HEK293 (cell line): ENCODE data around the gene TTLL5.

Experiments
- CTCF ChIA-PET: fragments of 350-600 bp; formaldehyde crosslinking; extraction: SDS; loops from one replicate; lab custom pipeline; 2021; ENCODE audit warnings: antibody characterized with exemption; lab: Yijun Ruan, JAX
- POLR2A ChIA-PET: fragments of 300-600 bp; formaldehyde crosslinking; extraction: SDS; loops from one replicate; lab custom pipeline; 2020; ENCODE audit warnings: antibody characterized with exemption, inconsistent platforms; lab: Yijun Ruan, JAX
- H3K27ac ChIP-seq: fragments of 200-500 bp; sonication (Bioruptor generic); 2 replicates; pipeline ENCODE4 v1.5.1; 2014; ENCODE audit warnings: low read depth, low read length, control low read depth, inconsistent platforms; ENCODE audit errors: extremely low read depth
- H3K36me3 ChIP-seq, 2 experiments: fragments of 200-500 bp in 1 of 2; sonication (Bioruptor generic) in 1 of 2; 1 replicate in 1 of 2; 2 replicates in 1 of 2; pipeline ENCODE4 v1.5.1; 2014 to 2017; ENCODE audit warnings: inconsistent platforms in 2 of 2, low read length in 2 of 2; ENCODE audit not compliant: control insufficient read depth in 2 of 2, insufficient read depth in 1 of 2
- H3K4me1 ChIP-seq: fragments of 200-500 bp; sonication (Bioruptor generic); 2 replicates; pipeline ENCODE4 v1.5.1; 2014; ENCODE audit warnings: mild to moderate bottlenecking, low read length, inconsistent platforms; ENCODE audit not compliant: control insufficient read depth, insufficient read depth
- H3K4me3 ChIP-seq: 2 replicates; pipeline ENCODE4 v1.5.1; 2011; ENCODE audit warnings: low read depth, mild to moderate bottlenecking, control low read depth, low read length, moderate library complexity
- H3K9me3 ChIP-seq: fragments of 200-500 bp; sonication (Bioruptor generic); 2 replicates; pipeline ENCODE4 v1.5.1; 2014; ENCODE audit warnings: low read depth, low read length, inconsistent platforms; ENCODE audit not compliant: control insufficient read depth, insufficient read depth
- GLIS2 ChIP-seq: fragments of 450-650 bp; formaldehyde crosslinking; IDR thresholded peaks from 2 replicates; pipeline ENCODE4 v1.5.1; 2016; ENCODE audit warnings: missing biosample characterization, missing genetic modification characterization
- SP7 ChIP-seq: fragments of 450-650 bp; formaldehyde crosslinking; IDR thresholded peaks from 2 replicates; pipeline ENCODE4 v1.5.1; 2016; ENCODE audit warnings: missing biosample characterization, missing genetic modification characterization
- YY1 ChIP-seq: fragments of 450-650 bp; formaldehyde crosslinking; IDR thresholded peaks from 2 replicates; pipeline ENCODE4 v1.5.1; 2018; ENCODE audit warnings: missing biosample characterization, missing genetic modification characterization
- ZFP37 ChIP-seq: fragments of 450-650 bp; formaldehyde crosslinking; IDR thresholded peaks from 2 replicates; pipeline ENCODE4 v1.5.1; 2016; ENCODE audit warnings: missing biosample characterization, missing genetic modification characterization
- ZIC2 ChIP-seq: fragments of 450-650 bp; formaldehyde crosslinking; IDR thresholded peaks from 2 replicates; pipeline ENCODE4 v1.5.1; 2016; ENCODE audit warnings: missing biosample characterization, missing genetic modification characterization
- ZNF114 ChIP-seq: fragments of 450-650 bp; formaldehyde crosslinking; IDR thresholded peaks from 2 replicates; pipeline ENCODE4 v1.5.0; 2017; ENCODE audit warnings: missing biosample characterization, missing genetic modification characterization
- ZNF48 ChIP-seq: fragments of 450-650 bp; formaldehyde crosslinking; IDR thresholded peaks from 2 replicates; pipeline ENCODE4 v1.5.1; 2016; ENCODE audit warnings: missing biosample characterization, missing genetic modification characterization
- ZNF529 ChIP-seq: fragments of 450-650 bp; formaldehyde crosslinking; IDR thresholded peaks from 2 replicates; pipeline ENCODE4 v1.5.1; 2017; ENCODE audit warnings: missing genetic modification characterization, missing biosample characterization; ENCODE audit not compliant: insufficient replicate concordance
- ZNF776 ChIP-seq: fragments of 450-650 bp; formaldehyde crosslinking; IDR thresholded peaks from 2 replicates; pipeline ENCODE4 v1.5.0; 2017; ENCODE audit warnings: missing biosample characterization, missing genetic modification characterization, borderline replicate concordance
- TF ChIP-seq, protein P1 (sequence below): fragments of 450-650 bp; formaldehyde crosslinking; IDR thresholded peaks from 2 replicates; pipeline ENCODE4 v1.5.1; 2017; ENCODE audit warnings: missing biosample characterization, missing genetic modification characterization
- TF ChIP-seq, protein P2 (sequence below): fragments of 450-650 bp; formaldehyde crosslinking; IDR thresholded peaks from 2 replicates; pipeline ENCODE4 v1.5.1; 2017; ENCODE audit warnings: missing biosample characterization, missing genetic modification characterization
- TF ChIP-seq, protein P3 (sequence below): fragments of 450-650 bp; formaldehyde crosslinking; IDR thresholded peaks from 2 replicates; pipeline ENCODE4 v1.5.1; 2016; ENCODE audit warnings: missing biosample characterization, missing genetic modification characterization
- TF ChIP-seq, protein P4 (sequence below): fragments of 450-650 bp; formaldehyde crosslinking; IDR thresholded peaks from 2 replicates; pipeline ENCODE4 v1.5.1; 2016; ENCODE audit warnings: missing biosample characterization, missing genetic modification characterization
- TF ChIP-seq, protein P5 (sequence below): fragments of 450-650 bp; IDR thresholded peaks from 2 replicates; pipeline ENCODE4 v1.5.1; 2018; ENCODE audit warnings: missing biosample characterization, mild to moderate bottlenecking, missing genetic modification characterization

TTLL5 gene

DNA sequence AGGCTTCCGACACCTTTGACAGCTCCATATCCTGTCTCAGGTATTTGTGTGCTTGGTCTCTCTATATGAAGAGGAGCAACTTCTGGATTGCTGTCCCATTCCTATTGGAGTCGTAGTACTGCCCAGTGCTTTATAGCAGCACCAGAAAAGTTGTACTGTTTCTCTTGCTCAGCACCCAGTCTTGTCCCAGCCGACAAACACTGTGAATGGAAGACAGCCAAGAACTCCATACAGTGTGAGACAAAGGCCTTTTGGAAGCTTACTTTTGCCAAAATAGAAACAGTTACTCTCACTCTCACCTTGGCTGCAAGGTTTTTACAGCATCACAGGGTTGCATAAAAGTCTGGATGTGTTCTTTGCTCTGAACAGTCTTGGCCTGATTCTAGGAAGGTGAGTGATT, 215.5 kb downstream of the TTLL5 start (continued):
- TF ChIP-seq ZNF529, result no peak
- no peak for TF ChIP-seq GLIS2 (tag by site-specific recombination)

DNA sequence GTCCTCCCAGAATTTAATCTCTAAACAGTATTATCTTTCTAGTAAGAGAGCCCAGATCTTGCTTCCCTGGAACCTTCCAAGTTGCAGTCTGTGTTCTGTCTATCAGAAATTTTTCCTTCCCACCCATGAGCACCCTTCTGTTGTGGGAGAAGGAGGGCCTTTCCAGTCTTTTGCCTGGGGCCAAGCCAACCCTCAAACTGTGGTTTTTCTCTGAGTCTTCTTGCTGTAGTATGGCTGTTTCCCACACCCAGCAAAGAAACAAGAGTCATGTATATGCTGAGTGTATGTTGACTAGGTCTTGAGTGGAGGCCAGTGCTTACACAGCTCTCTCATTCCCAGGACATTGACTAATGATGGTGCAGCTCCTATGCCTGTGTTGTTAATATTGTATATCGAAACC, 216.2 kb downstream of the TTLL5 start:
- H3K4me1 ChIP-seq, result no peaks in the 10 kb centered on the region
- H3K9me3 ChIP-seq, result no peaks in the 10 kb centered on the region
- POLR2A ChIA-PET, result interaction anchor here (0.6 kb wide), 1 partner anchor 9 kb away, joined by 4 read pairs; no protein-coding TSS in a partner anchor
- H3K36me3 ChIP-seq, result no peaks in the 10 kb centered on the region
- TF ChIP-seq, protein P1, sequence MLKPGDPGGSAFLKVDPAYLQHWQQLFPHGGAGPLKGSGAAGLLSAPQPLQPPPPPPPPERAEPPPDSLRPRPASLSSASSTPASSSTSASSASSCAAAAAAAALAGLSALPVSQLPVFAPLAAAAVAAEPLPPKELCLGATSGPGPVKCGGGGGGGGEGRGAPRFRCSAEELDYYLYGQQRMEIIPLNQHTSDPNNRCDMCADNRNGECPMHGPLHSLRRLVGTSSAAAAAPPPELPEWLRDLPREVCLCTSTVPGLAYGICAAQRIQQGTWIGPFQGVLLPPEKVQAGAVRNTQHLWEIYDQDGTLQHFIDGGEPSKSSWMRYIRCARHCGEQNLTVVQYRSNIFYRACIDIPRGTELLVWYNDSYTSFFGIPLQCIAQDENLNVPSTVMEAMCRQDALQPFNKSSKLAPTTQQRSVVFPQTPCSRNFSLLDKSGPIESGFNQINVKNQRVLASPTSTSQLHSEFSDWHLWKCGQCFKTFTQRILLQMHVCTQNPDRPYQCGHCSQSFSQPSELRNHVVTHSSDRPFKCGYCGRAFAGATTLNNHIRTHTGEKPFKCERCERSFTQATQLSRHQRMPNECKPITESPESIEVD (tag by site-specific recombination), result no peak
- TF ChIP-seq ZFP37 (tag by site-specific recombination) (no peak), ZIC2 (tag by site-specific recombination) (no peak), ZNF114 (tag by site-specific recombination) (no peak), ZNF776 (tag by site-specific recombination) (no peak), ZNF48 (tag by site-specific recombination) (no peak), YY1 (tag by site-specific recombination) (no peak)
- TF ChIP-seq, protein P2, sequence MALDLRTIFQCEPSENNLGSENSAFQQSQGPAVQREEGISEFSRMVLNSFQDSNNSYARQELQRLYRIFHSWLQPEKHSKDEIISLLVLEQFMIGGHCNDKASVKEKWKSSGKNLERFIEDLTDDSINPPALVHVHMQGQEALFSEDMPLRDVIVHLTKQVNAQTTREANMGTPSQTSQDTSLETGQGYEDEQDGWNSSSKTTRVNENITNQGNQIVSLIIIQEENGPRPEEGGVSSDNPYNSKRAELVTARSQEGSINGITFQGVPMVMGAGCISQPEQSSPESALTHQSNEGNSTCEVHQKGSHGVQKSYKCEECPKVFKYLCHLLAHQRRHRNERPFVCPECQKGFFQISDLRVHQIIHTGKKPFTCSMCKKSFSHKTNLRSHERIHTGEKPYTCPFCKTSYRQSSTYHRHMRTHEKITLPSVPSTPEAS (tag by site-specific recombination), result no peak
- TF ChIP-seq, protein P3, sequence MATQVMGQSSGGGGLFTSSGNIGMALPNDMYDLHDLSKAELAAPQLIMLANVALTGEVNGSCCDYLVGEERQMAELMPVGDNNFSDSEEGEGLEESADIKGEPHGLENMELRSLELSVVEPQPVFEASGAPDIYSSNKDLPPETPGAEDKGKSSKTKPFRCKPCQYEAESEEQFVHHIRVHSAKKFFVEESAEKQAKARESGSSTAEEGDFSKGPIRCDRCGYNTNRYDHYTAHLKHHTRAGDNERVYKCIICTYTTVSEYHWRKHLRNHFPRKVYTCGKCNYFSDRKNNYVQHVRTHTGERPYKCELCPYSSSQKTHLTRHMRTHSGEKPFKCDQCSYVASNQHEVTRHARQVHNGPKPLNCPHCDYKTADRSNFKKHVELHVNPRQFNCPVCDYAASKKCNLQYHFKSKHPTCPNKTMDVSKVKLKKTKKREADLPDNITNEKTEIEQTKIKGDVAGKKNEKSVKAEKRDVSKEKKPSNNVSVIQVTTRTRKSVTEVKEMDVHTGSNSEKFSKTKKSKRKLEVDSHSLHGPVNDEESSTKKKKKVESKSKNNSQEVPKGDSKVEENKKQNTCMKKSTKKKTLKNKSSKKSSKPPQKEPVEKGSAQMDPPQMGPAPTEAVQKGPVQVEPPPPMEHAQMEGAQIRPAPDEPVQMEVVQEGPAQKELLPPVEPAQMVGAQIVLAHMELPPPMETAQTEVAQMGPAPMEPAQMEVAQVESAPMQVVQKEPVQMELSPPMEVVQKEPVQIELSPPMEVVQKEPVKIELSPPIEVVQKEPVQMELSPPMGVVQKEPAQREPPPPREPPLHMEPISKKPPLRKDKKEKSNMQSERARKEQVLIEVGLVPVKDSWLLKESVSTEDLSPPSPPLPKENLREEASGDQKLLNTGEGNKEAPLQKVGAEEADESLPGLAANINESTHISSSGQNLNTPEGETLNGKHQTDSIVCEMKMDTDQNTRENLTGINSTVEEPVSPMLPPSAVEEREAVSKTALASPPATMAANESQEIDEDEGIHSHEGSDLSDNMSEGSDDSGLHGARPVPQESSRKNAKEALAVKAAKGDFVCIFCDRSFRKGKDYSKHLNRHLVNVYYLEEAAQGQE (tag by site-specific recombination), result no peak
- TF ChIP-seq, protein P4, sequence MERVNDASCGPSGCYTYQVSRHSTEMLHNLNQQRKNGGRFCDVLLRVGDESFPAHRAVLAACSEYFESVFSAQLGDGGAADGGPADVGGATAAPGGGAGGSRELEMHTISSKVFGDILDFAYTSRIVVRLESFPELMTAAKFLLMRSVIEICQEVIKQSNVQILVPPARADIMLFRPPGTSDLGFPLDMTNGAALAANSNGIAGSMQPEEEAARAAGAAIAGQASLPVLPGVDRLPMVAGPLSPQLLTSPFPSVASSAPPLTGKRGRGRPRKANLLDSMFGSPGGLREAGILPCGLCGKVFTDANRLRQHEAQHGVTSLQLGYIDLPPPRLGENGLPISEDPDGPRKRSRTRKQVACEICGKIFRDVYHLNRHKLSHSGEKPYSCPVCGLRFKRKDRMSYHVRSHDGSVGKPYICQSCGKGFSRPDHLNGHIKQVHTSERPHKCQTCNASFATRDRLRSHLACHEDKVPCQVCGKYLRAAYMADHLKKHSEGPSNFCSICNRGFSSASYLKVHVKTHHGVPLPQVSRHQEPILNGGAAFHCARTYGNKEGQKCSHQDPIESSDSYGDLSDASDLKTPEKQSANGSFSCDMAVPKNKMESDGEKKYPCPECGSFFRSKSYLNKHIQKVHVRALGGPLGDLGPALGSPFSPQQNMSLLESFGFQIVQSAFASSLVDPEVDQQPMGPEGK, result no peak
- no peak overlapping the region for H3K4me3 ChIP-seq
- CTCF ChIA-PET, result interaction anchor here (0.6 to 1.5 kb wide), 2 partner anchors 29 to 54 kb away, joined by 3 to 6 read pairs; no protein-coding TSS in a partner anchor
- no peak overlapping the region for H3K27ac ChIP-seq

DNA sequence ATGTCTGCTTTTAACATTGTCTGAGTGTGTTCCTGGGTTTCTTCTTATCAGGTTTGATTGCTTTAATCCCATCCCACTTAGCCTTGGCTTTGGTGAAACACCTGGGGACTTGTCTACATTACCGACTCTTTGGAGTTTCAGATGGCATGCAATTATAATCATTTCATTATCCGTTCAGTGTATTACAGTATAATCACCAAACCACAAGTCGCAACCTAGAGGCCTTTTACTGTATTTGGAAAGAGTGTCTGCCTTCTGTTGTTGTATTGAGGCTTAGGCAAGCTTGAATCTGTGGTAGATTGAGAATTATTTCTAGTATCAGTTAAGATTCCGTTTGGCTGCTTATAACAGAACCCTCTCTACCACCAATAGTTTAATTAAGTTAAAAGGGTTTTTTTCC, 216.8 kb downstream of the TTLL5 start:
- H3K4me1 ChIP-seq, result no peaks in the 10 kb centered on the region
- TF ChIP-seq GLIS2 (tag by site-specific recombination), result no peak
- peak; percentile 52; the same call in 1 of the 2 replicates for TF ChIP-seq SP7
- TF ChIP-seq, protein P5, sequence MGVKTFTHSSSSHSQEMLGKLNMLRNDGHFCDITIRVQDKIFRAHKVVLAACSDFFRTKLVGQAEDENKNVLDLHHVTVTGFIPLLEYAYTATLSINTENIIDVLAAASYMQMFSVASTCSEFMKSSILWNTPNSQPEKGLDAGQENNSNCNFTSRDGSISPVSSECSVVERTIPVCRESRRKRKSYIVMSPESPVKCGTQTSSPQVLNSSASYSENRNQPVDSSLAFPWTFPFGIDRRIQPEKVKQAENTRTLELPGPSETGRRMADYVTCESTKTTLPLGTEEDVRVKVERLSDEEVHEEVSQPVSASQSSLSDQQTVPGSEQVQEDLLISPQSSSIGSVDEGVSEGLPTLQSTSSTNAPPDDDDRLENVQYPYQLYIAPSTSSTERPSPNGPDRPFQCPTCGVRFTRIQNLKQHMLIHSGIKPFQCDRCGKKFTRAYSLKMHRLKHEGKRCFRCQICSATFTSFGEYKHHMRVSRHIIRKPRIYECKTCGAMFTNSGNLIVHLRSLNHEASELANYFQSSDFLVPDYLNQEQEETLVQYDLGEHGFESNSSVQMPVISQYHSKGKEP (tag by site-specific recombination), result 0 out of 2 replicates have a peak, but pooled peaks have one; percentile 48
- no peak overlapping the region for H3K4me3 ChIP-seq
- no peaks in the 10 kb centered on the region for H3K9me3 ChIP-seq
- CTCF ChIA-PET, result interaction anchor here (1.5 kb wide), 1 partner anchor 28 kb away, joined by 3 read pairs; no protein-coding TSS in a partner anchor
- POLR2A ChIA-PET, result no interaction called here
- no peaks in the 10 kb centered on the region for H3K36me3 ChIP-seq
- no peak overlapping the region for H3K27ac ChIP-seq
